H54 (cell line): ENCODE data around the gene TMCC3.

Source experiments
- DNase-seq: peaks from one replicate; pipeline ENCODE4 v3.0.0; 2011; ENCODE audit warnings: low spot score, mixed read lengths; ENCODE audit not compliant: insufficient read length
- FAIRE-seq: peaks from 3 replicates; lab custom pipeline; 2011; peaks lifted over from hg19 to GRCh38; lab: Jason Lieb, UNC
- POLR2A ChIP-seq: IDR thresholded peaks from 2 replicates; pipeline ENCODE4 v1.6.1; 2011; ENCODE audit warnings: low read depth, mild to moderate bottlenecking, low read length

TMCC3 gene

DNA sequence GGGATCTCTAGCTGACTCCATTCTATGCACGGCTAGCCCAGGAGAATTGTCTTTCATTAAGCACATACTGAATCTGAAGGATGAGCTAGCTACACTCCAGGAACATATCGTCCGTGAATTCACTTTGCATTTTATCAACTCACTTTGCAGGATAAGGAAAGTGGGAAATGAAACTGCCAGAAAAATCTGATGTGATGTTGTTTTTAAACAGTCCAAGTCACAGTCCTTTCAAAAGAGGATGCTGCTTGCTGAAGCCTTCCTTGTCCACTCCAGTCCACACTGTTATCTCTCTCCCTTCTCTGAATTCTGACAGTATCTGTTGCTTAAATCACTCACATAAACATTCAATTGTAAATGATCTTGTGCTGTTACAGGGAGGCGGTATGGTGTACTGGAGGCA, 12.7 kb upstream of the TMCC3 start:
- TF ChIP-seq POLR2A: no peak
- FAIRE-seq (no peak), DNase-seq (no peak)

GRCh38 chr12:94660436-94660835, 10.1 kb upstream of the TMCC3 start:
- no peak for TF ChIP-seq POLR2A
- no peak for FAIRE-seq
- no peak for DNase-seq

- DNase-seq (no peak), FAIRE-seq (no peak)
- TF ChIP-seq POLR2A: no peak
Observed at GRCh38 chr12:94659346-94659930, 9.1 kb upstream of the TMCC3 start.

DNA sequence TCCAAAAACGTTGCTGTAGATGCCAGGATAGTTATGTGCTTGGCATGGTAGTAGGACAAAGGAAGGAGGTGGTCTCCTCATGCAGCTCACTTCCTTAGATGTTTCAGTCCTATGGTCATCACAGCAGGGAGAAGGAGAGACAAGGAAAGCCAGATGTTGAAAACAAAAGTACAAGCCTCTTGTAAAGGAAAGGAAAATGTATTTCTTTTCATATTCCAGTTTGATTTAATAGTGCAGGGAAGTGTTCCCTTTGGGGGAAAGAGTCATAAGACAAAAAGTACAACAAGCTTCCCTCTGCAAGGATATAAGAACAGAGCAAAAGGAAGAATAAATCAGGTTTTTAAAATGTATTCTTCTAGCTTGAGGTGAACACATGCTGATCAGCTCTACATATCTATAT, 8.6 kb upstream of the TMCC3 start:
- DNase-seq: no peak
- no peak for FAIRE-seq
- TF ChIP-seq POLR2A: no peak

DNA sequence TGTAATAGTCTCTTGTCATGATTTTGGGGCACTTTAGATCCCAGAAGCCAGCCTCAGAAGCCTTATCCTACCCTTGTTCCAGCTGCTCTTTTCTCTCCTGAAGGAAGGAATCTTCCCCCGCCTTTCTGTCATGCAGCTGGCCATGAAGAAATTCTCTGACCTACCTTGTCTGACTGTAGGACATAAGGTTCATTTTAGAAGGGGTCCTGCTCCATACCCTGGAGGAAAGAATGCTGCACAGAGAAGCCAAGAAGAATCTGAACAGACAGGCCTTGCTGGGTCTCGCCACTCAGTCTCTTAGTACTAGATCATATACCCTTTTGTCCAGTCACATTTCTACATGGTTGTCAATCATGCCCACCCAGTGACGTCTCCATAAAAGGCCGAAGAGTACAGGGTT, 6.2 kb upstream of the TMCC3 start:
- DNase-seq (no peak), FAIRE-seq (no peak)
- TF ChIP-seq POLR2A: no peak

- no peak for FAIRE-seq
- no peak for TF ChIP-seq POLR2A
Observed at GRCh38 chr12:94649349-94650142, 811 bp downstream of the TMCC3 start.

DNA sequence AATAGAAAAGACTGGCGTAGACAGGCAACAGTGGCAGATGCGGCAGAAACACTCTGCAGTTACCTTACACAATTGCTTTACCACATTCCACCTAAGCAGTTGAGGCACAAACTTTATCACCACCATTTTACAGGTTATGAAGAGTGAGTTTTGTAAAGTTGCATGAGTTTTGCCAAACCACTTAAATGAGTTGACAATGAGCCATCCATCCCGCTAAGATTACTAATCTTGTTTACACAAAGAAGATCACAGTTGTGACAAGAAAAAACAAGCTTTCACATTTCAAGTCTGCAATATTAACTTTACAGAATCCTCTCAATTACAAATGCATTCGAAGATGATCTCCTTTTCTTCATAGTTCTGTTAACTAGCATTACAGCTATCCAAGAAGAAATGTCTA, 1.8 kb downstream of the TMCC3 start:
- DNase-seq: no peak
- TF ChIP-seq POLR2A: no peak
- FAIRE-seq: peak; percentile 15

More at GRCh38 chr12:94649349-94650142, 811 bp downstream of the TMCC3 start:
- DNase-seq: no peak

DNA sequence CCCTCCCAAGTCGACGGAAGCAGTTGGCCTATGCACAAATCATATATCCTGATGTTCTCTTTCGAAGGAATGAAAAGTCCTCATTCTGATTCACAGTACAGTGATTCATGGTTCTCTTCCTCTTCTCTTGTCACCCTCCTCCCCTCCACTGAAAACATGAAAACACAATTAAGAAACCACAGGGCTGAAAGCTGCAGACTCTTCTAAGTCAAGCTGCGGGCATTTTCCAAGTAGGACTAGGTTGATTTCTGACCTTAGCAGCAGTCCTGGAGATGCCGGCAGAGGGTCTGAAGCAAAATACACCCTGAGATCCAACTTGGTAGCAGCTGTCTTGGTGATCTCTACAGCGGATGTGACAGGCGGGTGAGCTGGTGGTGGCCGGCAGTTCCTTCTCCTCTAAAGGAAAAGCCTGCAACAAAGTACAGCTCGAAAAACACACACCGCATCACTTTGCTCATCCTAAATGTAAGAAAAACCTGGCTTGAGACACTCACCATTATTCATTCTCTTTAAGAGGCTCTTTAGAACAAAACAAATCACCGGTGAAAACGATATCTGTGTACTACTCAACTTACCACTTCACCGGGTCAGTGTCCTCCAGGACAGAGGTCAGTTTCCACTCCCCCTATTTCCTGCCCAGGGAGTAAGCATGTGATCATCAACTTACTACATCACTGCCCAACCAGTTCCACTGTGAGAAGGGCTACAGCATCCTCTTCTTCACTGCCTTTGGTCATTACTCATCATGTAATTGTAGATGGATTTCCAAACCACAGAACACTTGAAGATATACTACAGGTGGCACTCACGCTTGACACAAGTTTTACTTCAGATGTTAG, 6.0 kb downstream of the TMCC3 start:
- no peak for TF ChIP-seq POLR2A
- DNase-seq (peak; percentile 58), FAIRE-seq (peak; percentile 99)

- no peak for TF ChIP-seq POLR2A
- FAIRE-seq: no peak
- DNase-seq: no peak
Observed at GRCh38 chr12:94643606-94644005, 6.8 kb downstream of the TMCC3 start.

DNA sequence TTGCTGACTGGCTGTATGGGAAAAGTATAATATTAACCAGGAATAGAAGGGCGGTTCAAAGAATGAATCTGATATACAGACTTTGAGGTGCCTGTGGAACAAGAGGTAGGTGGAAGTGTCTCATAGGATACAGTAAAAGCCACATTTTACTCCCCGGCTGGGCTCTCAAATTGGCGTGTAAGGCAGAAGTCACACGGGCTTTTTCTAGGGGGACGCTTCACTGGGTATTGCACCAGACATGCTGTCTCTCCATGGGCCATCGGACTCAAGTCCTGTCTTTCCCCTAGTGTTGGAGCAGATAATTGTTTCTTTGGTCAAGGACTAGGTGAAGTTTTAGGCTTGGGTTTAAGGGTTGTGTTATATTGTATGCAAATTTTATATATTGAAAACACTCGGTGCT, 9.1 kb downstream of the TMCC3 start:
- FAIRE-seq (no peak), DNase-seq (no peak)
- no peak for TF ChIP-seq POLR2A

GRCh38 chr12:94640134-94640928, 10.0 kb downstream of the TMCC3 start:
- TF ChIP-seq POLR2A: no peak
- peak; percentile 85 for FAIRE-seq

DNA sequence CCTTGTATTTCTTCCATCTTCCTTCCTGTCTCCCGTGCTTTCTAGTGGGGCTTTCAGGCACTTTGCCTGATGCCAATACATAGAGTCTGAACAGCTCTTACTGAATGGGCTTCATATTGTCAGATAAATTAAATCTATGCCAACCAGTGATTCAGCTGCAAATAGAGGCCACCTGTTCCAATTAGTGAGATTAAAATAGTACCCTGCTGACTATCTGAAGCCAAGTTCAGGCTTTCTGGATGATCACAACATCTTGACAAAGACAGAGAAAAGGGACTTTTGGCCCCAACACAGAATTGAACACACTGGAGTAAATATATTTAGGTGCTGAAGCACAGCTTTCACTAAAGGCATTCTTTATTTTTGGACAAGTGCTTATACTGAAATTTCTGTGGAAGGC, 11.8 kb downstream of the TMCC3 start:
- TF ChIP-seq POLR2A: no peak
- FAIRE-seq (no peak), DNase-seq (no peak)

More at GRCh38 chr12:94640134-94640928, 10.0 kb downstream of the TMCC3 start:
- no peak for DNase-seq

DNA sequence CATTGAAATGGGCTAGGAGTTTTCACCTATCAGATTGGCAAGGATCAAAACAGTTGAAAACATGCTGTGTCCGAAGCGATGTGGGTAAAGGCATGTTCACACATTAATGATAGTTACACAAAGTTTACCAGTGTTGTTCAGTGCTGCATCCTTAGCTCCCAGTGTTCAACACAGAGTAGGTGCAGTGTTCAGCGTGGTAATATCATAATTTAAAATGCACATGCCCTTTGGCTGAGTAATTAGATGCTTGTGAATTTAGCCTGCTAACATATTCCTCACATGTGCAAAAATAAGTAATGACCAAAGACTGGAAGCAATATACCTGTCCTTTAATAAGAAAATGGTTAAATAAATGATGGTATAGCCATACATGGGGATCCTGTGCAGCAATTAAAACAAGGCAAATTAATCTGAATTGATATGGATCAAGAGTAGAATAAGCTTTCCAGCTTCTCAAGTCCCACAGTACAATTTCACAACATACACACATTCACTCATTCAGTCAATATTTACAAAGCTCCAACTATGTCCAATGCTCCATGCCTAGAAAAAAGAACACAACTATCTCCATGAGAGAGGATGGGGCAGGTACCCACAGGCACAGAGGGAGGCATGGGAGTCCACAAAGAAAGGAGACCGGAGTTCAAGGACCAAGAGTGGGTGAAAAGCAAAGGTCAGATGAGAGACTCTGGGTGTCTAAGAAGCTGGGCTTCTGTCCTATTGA, 12.8 kb downstream of the TMCC3 start:
- no peak for TF ChIP-seq POLR2A
- no peak for DNase-seq
- no peak for FAIRE-seq
